B cell (primary cell): ENCODE results near the gene SSBP3. TPM values are rescaled to one million over a fixed set of nuclear protein-coding genes. Genes with fewer than 3 reads are reported as not detected.

ENCODE experiments used
- ATAC-seq: fragments of 200-7000 bp; cut with Tn5 transposase; one replicate; pipeline ENCODE4 v1.10.0; 2021; ENCODE audit warnings: low read depth, mild to moderate bottlenecking, moderate number of reproducible peaks, moderate library complexity
- CTCF ChIA-PET: fragments of 350-600 bp; sonication (Branson Sonifier 250); formaldehyde crosslinking; loops from one replicate; lab custom pipeline; 2021; ENCODE audit warnings: antibody characterized with exemption, inconsistent platforms; lab: Charles Lee
- POLR2A ChIA-PET: fragments of 350-600 bp; sonication (Branson Sonifier 250); formaldehyde crosslinking; loops from one replicate; lab custom pipeline; 2021; ENCODE audit warnings: antibody characterized with exemption; lab: Charles Lee
- DNase-seq: peaks from one replicate; pipeline ENCODE4 v3.0.0; 2013
- H2AFZ ChIP-seq: 2 replicates; pipeline ENCODE4 v1.6.1; 2012; ENCODE audit warnings: mild to moderate bottlenecking, low read depth, low read length; ENCODE audit not compliant: insufficient read depth, poor library complexity, severe bottlenecking
- H3K27ac ChIP-seq, 2 donors: 1 replicate in 1 of 2; 2 replicates in 1 of 2; pipeline ENCODE4 v1.5.1; 2012 to 2013; ENCODE audit warnings: low read length in 2 of 2, mild to moderate bottlenecking in 2 of 2, moderate library complexity in 1 of 2
- H3K27me3 ChIP-seq, 4 experiments: fragments of 200-600 bp in 1 of 4; sonication (generic) in 1 of 4; replicated peaks in 1 of 4; 1 replicate in 2 of 4; 2 replicates in 2 of 4; pipeline versions ENCODE4 v1.6.1 to v1.7.0; 2013 to 2016; ENCODE audit warnings: low read length in 3 of 4, mild to moderate bottlenecking in 2 of 4, mixed read lengths in 1 of 4, moderate library complexity in 1 of 4; ENCODE audit not compliant: insufficient read depth in 4 of 4, control insufficient read depth in 3 of 4; ENCODE audit errors: control extremely low read depth in 1 of 4
- H3K36me3 ChIP-seq, 2 experiments: replicated peaks in 1 of 2; 1 replicate in 1 of 2; 2 replicates in 1 of 2; pipeline versions ENCODE4 v1.6.1 to v1.7.1; 2013; ENCODE audit warnings: low read length in 1 of 2; ENCODE audit not compliant: insufficient read depth in 2 of 2, control insufficient read depth in 1 of 2; ENCODE audit errors: control extremely low read depth in 1 of 2, extremely low read depth in 1 of 2
- H3K4me1 ChIP-seq, 2 donors: fragments of 200-600 bp in 1 of 2; sonication (generic) in 1 of 2; 1 replicate in 1 of 2; 2 replicates in 1 of 2; pipeline versions ENCODE4 v1.5.1 to v1.6.1; 2013 to 2017; ENCODE audit warnings: low read length in 2 of 2; ENCODE audit not compliant: control insufficient read depth in 2 of 2, insufficient read depth in 2 of 2
- H3K4me2 ChIP-seq: replicated peaks from 2 replicates; pipeline ENCODE3; 2012; ENCODE audit warnings: mild to moderate bottlenecking, low read depth, low read length; ENCODE audit not compliant: poor library complexity, severe bottlenecking
- H3K4me3 ChIP-seq, 5 experiments: fragments of 200-600 bp in 1 of 5; sonication (generic) in 1 of 5; 1 replicate in 3 of 5; 2 replicates in 2 of 5; pipeline versions ENCODE4 v1.5.1 to v1.7.0; 2011 to 2016; ENCODE audit warnings: low read length in 4 of 5, mild to moderate bottlenecking in 4 of 5, low read depth in 2 of 5, control low read depth in 1 of 5, moderate library complexity in 1 of 5; ENCODE audit not compliant: insufficient read depth in 1 of 5; ENCODE audit errors: control extremely low read depth in 1 of 5, extremely low read depth in 1 of 5
- H3K79me2 ChIP-seq: fragments of 200-600 bp; sonication (generic); one replicate; pipeline ENCODE4 v1.6.0; 2016; ENCODE audit warnings: low read length; ENCODE audit not compliant: control insufficient read depth, insufficient read depth
- H3K9ac ChIP-seq: fragments of 200-600 bp; sonication (generic); 2 replicates; pipeline ENCODE4 v1.6.1; 2017; ENCODE audit warnings: mild to moderate bottlenecking, low read length, moderate library complexity
- H3K9me3 ChIP-seq, 3 donors: one replicate each; pipeline versions ENCODE4 v1.6.1 to v1.7.1; 2013; ENCODE audit warnings: low read length in 2 of 3; ENCODE audit not compliant: control insufficient read depth in 2 of 3, insufficient read depth in 1 of 3; ENCODE audit errors: control extremely low read depth in 1 of 3
- H4K20me1 ChIP-seq: 2 replicates; pipeline ENCODE4 v1.6.0; 2012; ENCODE audit warnings: mild to moderate bottlenecking, low read length; ENCODE audit not compliant: insufficient read depth, control insufficient read depth, poor library complexity, severe bottlenecking
- H3K27ac Mint-ChIP-seq: one replicate; pipeline ENCODE4 v1.8.0; 2021; ENCODE audit warnings: mixed read lengths
- H3K27me3 Mint-ChIP-seq: one replicate; pipeline ENCODE4 v1.8.0; 2021; ENCODE audit warnings: mixed read lengths
- H3K4me1 Mint-ChIP-seq: one replicate; pipeline ENCODE4 v1.8.0; 2021; ENCODE audit warnings: mixed read lengths
- H3K4me3 Mint-ChIP-seq: one replicate; pipeline ENCODE4 v1.8.0; 2021; ENCODE audit warnings: mixed read lengths
- H3K9me3 Mint-ChIP-seq: one replicate; pipeline ENCODE4 v1.8.0; 2022; ENCODE audit warnings: mixed read lengths; ENCODE audit not compliant: insufficient read depth
- CTCF ChIP-seq: fragments of 200-600 bp; IDR thresholded peaks from one replicate; pipeline ENCODE4 v1.8.0; 2022; ENCODE audit warnings: antibody characterized with exemption, mild to moderate bottlenecking
- EZH2 ChIP-seq: IDR thresholded peaks from 2 replicates; pipeline ENCODE4 v1.6.1; 2012; ENCODE audit warnings: borderline replicate concordance, low read depth, mild to moderate bottlenecking, moderate library complexity, low read length; ENCODE audit not compliant: insufficient read depth, poor library complexity, severe bottlenecking
- WGBS: methylation state at CpG from one replicate; pipeline ENCODE4 v1.1.5; 2013; ENCODE audit warnings: missing lambda C conversion rate; ENCODE audit not compliant: insufficient coverage; 5-methylcytosine and 5-hydroxymethylcytosine counted together
- intact Hi-C: fragments of 100-400 bp; cut with micrococcal nuclease; formaldehyde crosslinking; loops from one replicate; pipeline ENCODE4 v1.10.0; 2022
- polyA plus RNA-seq: library from polyadenylated mRNA; depleted of rRNA; stranded (reverse); fragments of >200 nt; gene quantifications from 2 replicates; pipeline ENCODE4 v1.2.3, GENCODE V29; 2012
- total RNA-seq, 2 donors: library from RNA; stranded (reverse); fragments of 120-200 nt in 1 of 2; gene quantifications; 1 replicate in 1 of 2; 2 replicates in 1 of 2; pipeline versions ENCODE4 v1.2.3 to v1.2.4, GENCODE V29; 2013 to 2022

The SSBP3 gene
- total and polyA plus RNA-seq, 2 donors (not counting 1 experiment from before 2014, with no cell fraction given), result 16.9 to 30.7 TPM

GRCh38 chr1:54339126-54339525 is 67.1 kb downstream of the SSBP3 start:
- 100% methylated on average over 1 of the region's 2 CpGs for WGBS
- ChIA-PET POLR2A (interaction anchor here (0.7 kb wide), 1 partner anchor 156 kb away, joined by 3 read pairs; no protein-coding TSS in a partner anchor), CTCF (no interaction called here)
- H3K9ac ChIP-seq, result no peak overlapping the region
- no peaks in the 10 kb centered on the region for H3K36me3 ChIP-seq
- H3K27ac Mint-ChIP-seq, result no peak overlapping the region
- H3K9me3 ChIP-seq, result peaks cover 0 to 2% (median 0%) of the 10 kb centered on the region in 3 donors
- peaks cover 43% of the 10 kb centered on the region for H3K79me2 ChIP-seq
- TF ChIP-seq CTCF (no peak), EZH2 (no peak)
- intact Hi-C loops, result no loop called here
- ATAC-seq, result no peak
- no peak overlapping the region for H3K4me3 ChIP-seq
- peaks cover 8% of the 10 kb centered on the region for H3K4me1 Mint-ChIP-seq
- H3K9me3 Mint-ChIP-seq, result no peaks in the 10 kb centered on the region
- no peaks in the 10 kb centered on the region for H3K4me1 ChIP-seq
- no peak overlapping the region for H2AFZ ChIP-seq
- H3K4me3 Mint-ChIP-seq, result no peak overlapping the region
- no peak overlapping the region for H3K27ac ChIP-seq
- no peaks in the 10 kb centered on the region for H4K20me1 ChIP-seq
- no peaks in the 10 kb centered on the region for H3K27me3 ChIP-seq
- DNase-seq, result no peak
- no peaks in the 10 kb centered on the region for H3K27me3 Mint-ChIP-seq
- no peak overlapping the region for H3K4me2 ChIP-seq

GRCh38 chr1:54338464-54338863 is 67.7 kb downstream of the SSBP3 start:
- no peak for TF ChIP-seq EZH2
- no peak for TF ChIP-seq CTCF
- H2AFZ ChIP-seq, result no peak overlapping the region
- H3K27ac ChIP-seq, result no peak overlapping the region
- peaks cover 0 to 2% (median 0%) of the 10 kb centered on the region in 3 donors for H3K9me3 ChIP-seq
- H3K4me1 ChIP-seq, result no peaks in the 10 kb centered on the region
- H3K36me3 ChIP-seq, result no peaks in the 10 kb centered on the region
- H3K9ac ChIP-seq, result no peak overlapping the region
- CTCF ChIA-PET, result no interaction called here
- ATAC-seq (no peak), DNase-seq (no peak)
- Mint-ChIP-seq H3K4me3 (no peak overlapping the region), H3K4me1 (peaks cover 8% of the 10 kb centered on the region), H3K27ac (no peak overlapping the region), H3K9me3 (no peaks in the 10 kb centered on the region), H3K27me3 (no peaks in the 10 kb centered on the region)
- POLR2A ChIA-PET, result no interaction called here
- H3K79me2 ChIP-seq, result peaks cover 40% of the 10 kb centered on the region
- intact Hi-C loops, result no loop called here
- no peak overlapping the region for H3K4me3 ChIP-seq
- H3K4me2 ChIP-seq, result no peak overlapping the region
- 94% methylated on average over 8 of the region's 8 CpGs for WGBS
- H4K20me1 ChIP-seq, result no peaks in the 10 kb centered on the region
- no peaks in the 10 kb centered on the region for H3K27me3 ChIP-seq
